Hippocampal formation (tissue), 2 donors: ENCODE measurements around the gene SLC35G2.
"Not testable (repeated sequence)": the region's sequence is repeated elsewhere in the genome, so short reads cannot be mapped to it uniquely, and the experiment has no call there.

Source experiments
- DNase-seq, 2 donors: peaks; one replicate each; lab custom pipeline; 2025; lab: John Stamatoyannopoulos, UW

The SLC35G2 gene

GRCh38 chr3:136885357-136886213 lies 66.7 kb downstream of the SLC35G2 start:
- DNase-seq: no peak

- DNase-seq: no peak
These were observed 71.0 kb downstream of the SLC35G2 start for GRCh38 chr3:136889947-136890346.

GRCh38 chr3:136891934-136892855 lies 73.3 kb downstream of the SLC35G2 start:
- DNase-seq: no peak

GRCh38 chr3:136893848-136894443 lies 75.0 kb downstream of the SLC35G2 start:
- DNase-seq: no peak

- not testable (repeated sequence) for DNase-seq
These were observed 78.2 kb downstream of the SLC35G2 start for GRCh38 chr3:136897171-136897570.

- DNase-seq: no peak
These were observed 79.6 kb downstream of the SLC35G2 start for GRCh38 chr3:136898549-136898948.

- DNase-seq: no peak
These were observed 80.0 kb downstream of the SLC35G2 start for GRCh38 chr3:136898954-136899353.

GRCh38 chr3:136899622-136900158 lies 80.8 kb downstream of the SLC35G2 start:
- DNase-seq: no peak

GRCh38 chr3:136900694-136901093 lies 81.8 kb downstream of the SLC35G2 start:
- not testable (repeated sequence) for DNase-seq

GRCh38 chr3:136901391-136901790 lies 82.5 kb downstream of the SLC35G2 start:
- no peak for DNase-seq

GRCh38 chr3:136902530-136902929 lies 83.6 kb downstream of the SLC35G2 start:
- DNase-seq: not testable (repeated sequence)

- no peak for DNase-seq
These were observed 85.0 kb downstream of the SLC35G2 start for GRCh38 chr3:136903899-136904298.

GRCh38 chr3:136904746-136905145 lies 85.8 kb downstream of the SLC35G2 start:
- no peak for DNase-seq
